ENCODE results near the gene TWF1. TPM values are rescaled to one million over a fixed set of nuclear protein-coding genes. Genes with fewer than 3 reads are reported as not detected.

TWF1 gene
- total RNA-seq, 1 experiment from 2014 or later, result 226 TPM

- peaks cover 7% of the 10 kb centered on the region for H3F3A ChIP-seq (ENCODE audit: low read length, unreplicated experiment)
- no TSS peak for BruUV-seq (replicated peaks)
- peaks cover 5% of the 10 kb centered on the region for H3K4me1 ChIP-seq (ENCODE audit: insufficient read depth, low read length)
- no peak overlapping the region for H3K4me2 ChIP-seq (ENCODE audit: low read length)
- H3K79me2 ChIP-seq (ENCODE audit: low read length), result no peaks in the 10 kb centered on the region
- H4K20me1 ChIP-seq (ENCODE audit: low read length), result no peaks in the 10 kb centered on the region
- H3K36me3 ChIP-seq (ENCODE audit: low read depth, low read length), result no peaks in the 10 kb centered on the region
- H3K27ac ChIP-seq (ENCODE audit: low read length), result no peak overlapping the region
- peak; percentile 56 for ATAC-seq
- H3K9ac ChIP-seq (ENCODE audit: low read length), result no peak overlapping the region
- no peak overlapping the region for H2AFZ ChIP-seq (ENCODE audit: low read length)
- H3K9me2 ChIP-seq (replicated peaks; ENCODE audit: low read length), result no peaks in the 10 kb centered on the region
- no peaks in the 10 kb centered on the region for H3K9me3 ChIP-seq (ENCODE audit: low read length)
- CTCF ChIA-PET, result no interaction called here
- POLR2A ChIA-PET (ENCODE audit: unreplicated experiment), result no interaction called here
- no peak overlapping the region for H3K4me3 ChIP-seq (ENCODE audit: low read length)
- DNase-seq, result no peak
- intact Hi-C loops (cut with micrococcal nuclease), result no loop called here
- no peaks in the 10 kb centered on the region for H3K27me3 ChIP-seq (ENCODE audit: low read length)
- no peak for TF ChIP-seq EZH2 (IDR thresholded peaks at IDR 0.05; ENCODE audit: low read length, unreplicated experiment)
- TF ChIP-seq EZH2phosphoT487 (IDR thresholded peaks at IDR 0.05; ENCODE audit: borderline replicate concordance, low read length), result no peak
- TF ChIP-seq, protein P1, sequence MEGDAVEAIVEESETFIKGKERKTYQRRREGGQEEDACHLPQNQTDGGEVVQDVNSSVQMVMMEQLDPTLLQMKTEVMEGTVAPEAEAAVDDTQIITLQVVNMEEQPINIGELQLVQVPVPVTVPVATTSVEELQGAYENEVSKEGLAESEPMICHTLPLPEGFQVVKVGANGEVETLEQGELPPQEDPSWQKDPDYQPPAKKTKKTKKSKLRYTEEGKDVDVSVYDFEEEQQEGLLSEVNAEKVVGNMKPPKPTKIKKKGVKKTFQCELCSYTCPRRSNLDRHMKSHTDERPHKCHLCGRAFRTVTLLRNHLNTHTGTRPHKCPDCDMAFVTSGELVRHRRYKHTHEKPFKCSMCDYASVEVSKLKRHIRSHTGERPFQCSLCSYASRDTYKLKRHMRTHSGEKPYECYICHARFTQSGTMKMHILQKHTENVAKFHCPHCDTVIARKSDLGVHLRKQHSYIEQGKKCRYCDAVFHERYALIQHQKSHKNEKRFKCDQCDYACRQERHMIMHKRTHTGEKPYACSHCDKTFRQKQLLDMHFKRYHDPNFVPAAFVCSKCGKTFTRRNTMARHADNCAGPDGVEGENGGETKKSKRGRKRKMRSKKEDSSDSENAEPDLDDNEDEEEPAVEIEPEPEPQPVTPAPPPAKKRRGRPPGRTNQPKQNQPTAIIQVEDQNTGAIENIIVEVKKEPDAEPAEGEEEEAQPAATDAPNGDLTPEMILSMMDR (conservative IDR thresholded peaks at IDR 0.05; ENCODE audit: low read depth, low read length), result no peak
Observed at GRCh38 chr12:43842259-43842658, 36.1 kb upstream of the TWF1 start.

DNA sequence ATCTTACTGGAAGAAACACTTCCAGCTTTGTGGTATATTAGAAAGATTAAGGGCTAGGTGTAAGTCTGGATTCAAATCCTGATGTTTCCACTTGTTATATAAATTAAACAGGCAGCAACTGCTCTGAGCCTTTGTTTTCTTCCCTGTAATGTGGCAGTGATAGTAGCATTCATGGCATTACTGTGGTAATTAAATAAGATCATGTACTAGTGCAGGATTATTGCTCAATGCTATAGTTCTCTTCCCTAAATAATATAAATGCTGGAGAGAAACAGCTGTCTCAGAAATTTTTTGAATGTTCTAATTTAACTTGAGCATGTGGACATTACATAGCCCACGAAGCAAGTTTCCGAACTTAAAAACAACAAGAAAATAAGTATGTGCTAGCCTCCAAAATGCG is 35.1 kb upstream of the TWF1 start:
- DNase-seq, result no peak
- ChIA-PET CTCF (no interaction called here), POLR2A (ENCODE audit: unreplicated experiment) (no interaction called here)
- no peaks in the 10 kb centered on the region for H3F3A ChIP-seq (ENCODE audit: low read length, unreplicated experiment)
- no peak overlapping the region for H3K4me3 ChIP-seq (ENCODE audit: low read length)
- H3K9ac ChIP-seq (ENCODE audit: low read length), result no peak overlapping the region
- no peaks in the 10 kb centered on the region for H4K20me1 ChIP-seq (ENCODE audit: low read length)
- peaks cover 4% of the 10 kb centered on the region; the same call in 1 of the 2 replicates for H3K79me2 ChIP-seq (ENCODE audit: low read length)
- 0 out of 2 replicates have a peak, but pooled peaks cover 4% of the 10 kb centered on the region for H3K4me1 ChIP-seq (ENCODE audit: insufficient read depth, low read length)
- TF ChIP-seq EZH2 (IDR thresholded peaks at IDR 0.05; ENCODE audit: low read length, unreplicated experiment) (no peak), EZH2phosphoT487 (IDR thresholded peaks at IDR 0.05; ENCODE audit: borderline replicate concordance, low read length) (no peak)
- TF ChIP-seq, protein P1 (conservative IDR thresholded peaks at IDR 0.05; ENCODE audit: low read depth, low read length), result no peak
- H2AFZ ChIP-seq (ENCODE audit: low read length), result no peak overlapping the region
- intact Hi-C loops (cut with micrococcal nuclease), result no loop called here
- H3K4me2 ChIP-seq (ENCODE audit: low read length), result no peak overlapping the region
- no TSS peak for BruUV-seq (replicated peaks)
- no peaks in the 10 kb centered on the region for H3K9me3 ChIP-seq (ENCODE audit: low read length)
- ATAC-seq, result no peak
- H3K27ac ChIP-seq (ENCODE audit: low read length), result no peak overlapping the region
- no peaks in the 10 kb centered on the region for H3K9me2 ChIP-seq (replicated peaks; ENCODE audit: low read length)
- H3K27me3 ChIP-seq (ENCODE audit: low read length), result no peaks in the 10 kb centered on the region
- no peaks in the 10 kb centered on the region for H3K36me3 ChIP-seq (ENCODE audit: low read depth, low read length)

DNA sequence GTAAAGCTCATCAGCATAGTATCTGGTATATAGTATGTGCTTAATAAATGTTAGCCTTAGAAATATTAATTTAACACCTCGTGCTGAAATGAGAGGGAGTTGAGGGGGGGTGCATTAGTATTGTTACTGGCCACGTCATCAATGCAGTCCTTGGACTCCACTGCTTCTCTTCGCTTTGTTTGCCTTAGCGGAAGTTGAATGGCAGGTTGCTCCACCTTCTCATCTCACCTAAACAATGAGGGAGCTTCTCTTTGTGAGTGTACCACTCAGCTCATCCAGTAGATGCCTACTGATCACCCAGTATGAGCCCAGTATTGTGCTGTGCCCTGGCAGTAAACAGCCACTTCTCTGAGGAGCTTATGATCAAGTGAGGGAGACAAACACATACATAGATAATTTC is 34.2 kb upstream of the TWF1 start:
- DNase-seq (no peak), ATAC-seq (no peak)
- CTCF ChIA-PET, result no interaction called here
- H3K36me3 ChIP-seq (ENCODE audit: low read depth, low read length), result no peaks in the 10 kb centered on the region
- TF ChIP-seq EZH2 (IDR thresholded peaks at IDR 0.05; ENCODE audit: low read length, unreplicated experiment) (no peak), EZH2phosphoT487 (IDR thresholded peaks at IDR 0.05; ENCODE audit: borderline replicate concordance, low read length) (no peak)
- TF ChIP-seq, protein P1 (conservative IDR thresholded peaks at IDR 0.05; ENCODE audit: low read depth, low read length), result no peak
- H3K27ac ChIP-seq (ENCODE audit: low read length), result no peak overlapping the region
- peaks cover 4% of the 10 kb centered on the region; the same call in 1 of the 2 replicates for H3K4me1 ChIP-seq (ENCODE audit: insufficient read depth, low read length)
- no peaks in the 10 kb centered on the region for H3F3A ChIP-seq (ENCODE audit: low read length, unreplicated experiment)
- no peak overlapping the region for H3K4me3 ChIP-seq (ENCODE audit: low read length)
- no peaks in the 10 kb centered on the region for H3K9me3 ChIP-seq (ENCODE audit: low read length)
- no peaks in the 10 kb centered on the region for H3K9me2 ChIP-seq (replicated peaks; ENCODE audit: low read length)
- no TSS peak for BruUV-seq (replicated peaks)
- peaks cover 5% of the 10 kb centered on the region; the same call in 1 of the 2 replicates for H3K79me2 ChIP-seq (ENCODE audit: low read length)
- H4K20me1 ChIP-seq (ENCODE audit: low read length), result no peaks in the 10 kb centered on the region
- intact Hi-C loops (cut with micrococcal nuclease), result no loop called here
- POLR2A ChIA-PET (ENCODE audit: unreplicated experiment), result no interaction called here
- H2AFZ ChIP-seq (ENCODE audit: low read length), result no peak overlapping the region
- H3K27me3 ChIP-seq (ENCODE audit: low read length), result no peaks in the 10 kb centered on the region
- H3K9ac ChIP-seq (ENCODE audit: low read length), result no peak overlapping the region
- no peak overlapping the region for H3K4me2 ChIP-seq (ENCODE audit: low read length)

Measured in PC-3 (cell line).